ENCODE measurements around the gene MPL.

DNA sequence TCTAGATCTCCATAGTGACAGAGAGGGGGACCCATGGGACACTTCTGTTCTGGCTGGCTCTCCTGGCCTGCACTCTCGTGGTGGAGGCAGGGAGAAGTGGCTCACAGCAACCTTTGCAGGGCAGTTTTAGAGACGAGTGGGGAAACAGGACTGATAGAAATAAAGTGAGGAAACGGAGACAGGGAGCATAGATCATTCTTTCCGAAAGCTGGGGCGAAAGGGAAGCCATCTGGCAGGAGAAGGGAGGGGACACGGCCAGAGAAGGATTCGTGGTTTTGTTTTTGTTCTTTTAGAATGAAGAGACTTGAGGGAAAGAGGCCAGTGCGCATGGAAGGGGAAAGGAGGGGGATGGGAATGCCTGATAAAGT, 33.3 kb upstream of the MPL start:
- no peak for TF ChIP-seq EP300 (IDR thresholded peaks at IDR 0.05)
- TF ChIP-seq POLR2A (IDR thresholded peaks at IDR 0.05) = no peak
- TF ChIP-seq, protein P1, sequence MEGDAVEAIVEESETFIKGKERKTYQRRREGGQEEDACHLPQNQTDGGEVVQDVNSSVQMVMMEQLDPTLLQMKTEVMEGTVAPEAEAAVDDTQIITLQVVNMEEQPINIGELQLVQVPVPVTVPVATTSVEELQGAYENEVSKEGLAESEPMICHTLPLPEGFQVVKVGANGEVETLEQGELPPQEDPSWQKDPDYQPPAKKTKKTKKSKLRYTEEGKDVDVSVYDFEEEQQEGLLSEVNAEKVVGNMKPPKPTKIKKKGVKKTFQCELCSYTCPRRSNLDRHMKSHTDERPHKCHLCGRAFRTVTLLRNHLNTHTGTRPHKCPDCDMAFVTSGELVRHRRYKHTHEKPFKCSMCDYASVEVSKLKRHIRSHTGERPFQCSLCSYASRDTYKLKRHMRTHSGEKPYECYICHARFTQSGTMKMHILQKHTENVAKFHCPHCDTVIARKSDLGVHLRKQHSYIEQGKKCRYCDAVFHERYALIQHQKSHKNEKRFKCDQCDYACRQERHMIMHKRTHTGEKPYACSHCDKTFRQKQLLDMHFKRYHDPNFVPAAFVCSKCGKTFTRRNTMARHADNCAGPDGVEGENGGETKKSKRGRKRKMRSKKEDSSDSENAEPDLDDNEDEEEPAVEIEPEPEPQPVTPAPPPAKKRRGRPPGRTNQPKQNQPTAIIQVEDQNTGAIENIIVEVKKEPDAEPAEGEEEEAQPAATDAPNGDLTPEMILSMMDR (IDR thresholded peaks at IDR 0.05) = no peak

All from ovary (tissue), 3 donors.